H9 (cell line): ENCODE results near the gene FAAH. TPM values are rescaled to one million over a fixed set of nuclear protein-coding genes. Genes with fewer than 3 reads are reported as not detected.
A peak's percentile ranks its signal among the peaks of the same experiment; 100 is the strongest.

ENCODE experiments used
- DNase-seq: peaks from one replicate; pipeline ENCODE4 v3.0.0-alpha.2; 2017
- H2AFZ ChIP-seq: one replicate; pipeline ENCODE4 v1.6.1; 2013; ENCODE audit warnings: mild to moderate bottlenecking, low read length, control low read depth, moderate library complexity
- H2AK5ac ChIP-seq: 2 replicates; pipeline ENCODE4 v1.6.1; 2013; ENCODE audit warnings: low read length, control low read depth, mixed read lengths; ENCODE audit not compliant: insufficient read length
- H2BK120ac ChIP-seq: one replicate; pipeline ENCODE4 v1.6.1; 2013; ENCODE audit warnings: low read depth, mild to moderate bottlenecking, low read length, control low read depth, inconsistent platforms; ENCODE audit not compliant: poor library complexity, severe bottlenecking
- H2BK12ac ChIP-seq: 2 replicates; pipeline ENCODE4 v1.6.1; 2013; ENCODE audit warnings: low read length, control low read depth, mixed read lengths, low read depth; ENCODE audit not compliant: insufficient read length
- H2BK15ac ChIP-seq: 2 replicates; pipeline ENCODE4 v1.6.1; 2013; ENCODE audit warnings: low read depth, low read length, control low read depth
- H2BK20ac ChIP-seq: one replicate; pipeline ENCODE4 v1.6.1; 2013; ENCODE audit warnings: low read depth, mild to moderate bottlenecking, low read length, control low read depth, inconsistent platforms; ENCODE audit not compliant: poor library complexity, severe bottlenecking
- H2BK5ac ChIP-seq: 2 replicates; pipeline ENCODE4 v1.6.1; 2013; ENCODE audit warnings: low read length, control low read depth, mixed read lengths; ENCODE audit not compliant: insufficient read length
- H3K14ac ChIP-seq: 2 replicates; pipeline ENCODE4 v1.6.1; 2013; ENCODE audit warnings: low read length, control low read depth; ENCODE audit not compliant: insufficient read depth
- H3K18ac ChIP-seq: 2 replicates; pipeline ENCODE4 v1.6.1; 2013; ENCODE audit warnings: low read depth, mild to moderate bottlenecking, mixed read lengths, low read length, control low read depth; ENCODE audit not compliant: insufficient read length
- H3K23ac ChIP-seq: 2 replicates; pipeline ENCODE4 v1.6.1; 2013; ENCODE audit warnings: low read length, control low read depth, mixed read lengths, low read depth; ENCODE audit not compliant: insufficient read length
- H3K23me2 ChIP-seq: 2 replicates; pipeline ENCODE4 v1.6.1; 2013; ENCODE audit warnings: low read depth, mild to moderate bottlenecking, mixed read lengths, low read length, control low read depth; ENCODE audit not compliant: insufficient read length, poor library complexity, severe bottlenecking
- H3K27ac ChIP-seq: 2 replicates; pipeline ENCODE4 v1.5.1; 2013; ENCODE audit warnings: low read length, control low read depth, mixed read lengths, low read depth; ENCODE audit not compliant: insufficient read length
- H3K27me3 ChIP-seq: 2 replicates; pipeline ENCODE4 v1.6.1; 2013; ENCODE audit warnings: low read length, control low read depth, inconsistent platforms; ENCODE audit not compliant: insufficient read depth
- H3K4ac ChIP-seq: 2 replicates; pipeline ENCODE4 v1.6.1; 2013; ENCODE audit warnings: low read depth, mild to moderate bottlenecking, control low read depth, inconsistent platforms, low read length, moderate library complexity
- H3K4me1 ChIP-seq: 2 replicates; pipeline ENCODE4 v1.6.1; 2013; ENCODE audit warnings: low read length, control low read depth, inconsistent platforms; ENCODE audit not compliant: insufficient read depth
- H3K4me2 ChIP-seq: 2 replicates; pipeline ENCODE4 v1.6.1; 2013; ENCODE audit warnings: low read length, control low read depth, mixed read lengths; ENCODE audit not compliant: insufficient read length, insufficient read depth
- H3K56ac ChIP-seq: 2 replicates; pipeline ENCODE4 v1.6.1; 2013; ENCODE audit warnings: low read depth, mild to moderate bottlenecking, mixed read lengths, low read length, control low read depth; ENCODE audit not compliant: insufficient read length
- H3K79me1 ChIP-seq: 2 replicates; pipeline ENCODE4 v1.6.1; 2013; ENCODE audit warnings: low read depth, mild to moderate bottlenecking, moderate library complexity, low read length, control low read depth, inconsistent platforms; ENCODE audit not compliant: insufficient read depth, poor library complexity, severe bottlenecking
- H3K79me2 ChIP-seq: 2 replicates; pipeline ENCODE4 v1.6.1; 2013; ENCODE audit warnings: low read length, control low read depth, inconsistent platforms; ENCODE audit not compliant: insufficient read depth
- H3K9ac ChIP-seq: 2 replicates; pipeline ENCODE4 v1.6.1; 2013; ENCODE audit warnings: low read length, control low read depth, mixed read lengths; ENCODE audit not compliant: insufficient read length; ENCODE audit errors: extremely low read depth
- H3K9me3 ChIP-seq: one replicate; pipeline ENCODE4 v1.6.1; 2013; ENCODE audit warnings: low read depth, low read length, inconsistent platforms; ENCODE audit not compliant: control insufficient read depth
- H3T11ph ChIP-seq: one replicate; pipeline ENCODE4 v1.6.1; 2013; ENCODE audit warnings: mild to moderate bottlenecking, low read length, control low read depth, inconsistent platforms
- H4K20me1 ChIP-seq: one replicate; pipeline ENCODE4 v1.6.1; 2013; ENCODE audit not compliant: control insufficient read depth, insufficient read length, insufficient read depth
- H4K5ac ChIP-seq: 2 replicates; pipeline ENCODE4 v1.6.1; 2013; ENCODE audit warnings: low read depth, mild to moderate bottlenecking, mixed read lengths, low read length, control low read depth; ENCODE audit not compliant: insufficient read length
- H4K8ac ChIP-seq: replicated peaks from 2 replicates; pipeline ENCODE4 v1.6.1; 2013; ENCODE audit warnings: low read length, control low read depth, mixed read lengths, low read depth; ENCODE audit not compliant: insufficient read length
- H4K91ac ChIP-seq: 2 replicates; pipeline ENCODE4 v1.6.1; 2013; ENCODE audit warnings: low read depth, mild to moderate bottlenecking, moderate library complexity, mixed read lengths, low read length, control low read depth; ENCODE audit not compliant: insufficient read length
- H3K27ac Mint-ChIP-seq, 3 experiments: 2 replicates in 2 of 3; 3 replicates in 1 of 3; pipeline ENCODE4 v1.8.0; 2020 to 2021; ENCODE audit warnings: mixed read lengths in 3 of 3, mild to moderate bottlenecking in 1 of 3, moderate library complexity in 1 of 3
- H3K27me3 Mint-ChIP-seq: 2 replicates; pipeline ENCODE4 v1.8.0; 2021; ENCODE audit warnings: low read depth, mild to moderate bottlenecking, moderate library complexity, mixed read lengths
- H3K36me3 Mint-ChIP-seq, 3 experiments: 2 replicates in 2 of 3; 3 replicates in 1 of 3; pipeline ENCODE4 v1.8.0; 2020 to 2021; ENCODE audit warnings: low read depth in 3 of 3, mixed read lengths in 3 of 3; ENCODE audit not compliant: insufficient read depth in 1 of 3
- H3K4me1 Mint-ChIP-seq, 2 experiments: 2 replicates each; pipeline ENCODE4 v1.8.0; 2020; ENCODE audit warnings: mixed read lengths in 2 of 2
- H3K4me3 Mint-ChIP-seq, 2 experiments: 2 replicates in 1 of 2; 3 replicates in 1 of 2; pipeline ENCODE4 v1.8.0; 2020 to 2021; ENCODE audit warnings: mild to moderate bottlenecking in 2 of 2, mixed read lengths in 2 of 2, moderate library complexity in 1 of 2
- H3K9me3 Mint-ChIP-seq, 2 experiments: 2 replicates in 1 of 2; 3 replicates in 1 of 2; pipeline ENCODE4 v1.8.0; 2020; ENCODE audit warnings: mild to moderate bottlenecking in 2 of 2, mixed read lengths in 2 of 2, moderate library complexity in 1 of 2
- CTCF ChIP-seq: fragments of 200-600 bp; sonication (generic); conservative IDR thresholded peaks from 3 replicates; pipeline ENCODE4 v1.8.0; 2021; ENCODE audit warnings: antibody characterized with exemption, mild to moderate bottlenecking
- WGBS: extraction: QIAGEN DNeasy Blood & Tissue Kit; methylation state at CpG from one replicate; pipeline ENCODE4 v1.1.7; 2013; ENCODE audit warnings: missing lambda C conversion rate, low lambda C conversion rate, mixed read lengths; ENCODE audit not compliant: insufficient read length; ENCODE audit errors: extremely low coverage; 5-methylcytosine and 5-hydroxymethylcytosine counted together
- total RNA-seq: library from RNA; stranded (reverse); gene quantifications from 2 replicates; pipeline ENCODE4 v1.2.1, GENCODE V29; 2021

The FAAH gene
- total RNA-seq, 1 experiment from 2014 or later, result 18.9 TPM

DNA sequence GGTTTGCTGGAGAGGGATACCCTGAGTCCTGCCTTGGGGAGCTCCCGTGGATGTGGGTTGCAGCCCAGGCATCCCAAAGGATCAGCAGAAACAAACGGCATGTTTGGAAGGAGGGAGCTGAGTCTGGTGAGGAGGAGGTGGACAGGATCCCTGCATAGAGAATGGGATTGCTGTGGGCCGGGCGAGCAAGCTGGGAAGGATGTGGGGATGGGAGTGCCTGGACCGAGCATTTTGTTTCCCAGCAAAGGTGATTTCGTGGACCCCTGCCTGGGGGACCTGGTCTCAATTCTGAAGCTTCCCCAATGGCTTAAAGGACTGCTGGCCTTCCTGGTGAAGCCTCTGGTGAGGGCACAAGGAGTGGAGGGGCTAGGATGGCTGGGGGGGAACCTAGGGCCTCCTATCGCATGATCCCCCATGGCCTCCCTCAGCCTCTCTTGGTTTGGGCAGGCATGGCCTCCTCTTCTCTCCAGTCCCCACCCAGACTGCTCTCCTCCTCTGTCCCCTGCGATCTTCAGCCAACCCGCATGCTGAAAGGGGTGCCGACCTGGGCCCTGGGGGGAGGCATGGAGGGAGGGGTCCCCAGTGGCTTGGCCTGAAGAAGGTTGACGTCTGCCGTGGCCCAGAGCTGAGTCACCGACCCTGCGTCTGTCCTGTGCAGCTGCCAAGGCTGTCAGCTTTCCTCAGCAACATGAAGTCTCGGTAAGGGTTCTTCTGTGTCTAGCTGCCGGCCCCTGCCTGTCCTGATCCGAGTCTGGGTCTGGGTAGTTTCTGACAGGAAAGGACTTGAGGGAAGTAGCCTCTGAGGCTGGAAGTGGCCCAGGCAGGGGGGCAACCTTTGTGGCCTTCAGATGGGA, 16.3 kb downstream of the FAAH start:
- no peak for DNase-seq
- H3K27ac ChIP-seq, result no peak overlapping the region
- H3K27me3 ChIP-seq, result no peaks in the 10 kb centered on the region
- no peak overlapping the region for H3K56ac ChIP-seq
- H3K9ac ChIP-seq, result no peak overlapping the region
- no peak overlapping the region for H4K91ac ChIP-seq
- no peak overlapping the region for H3K14ac ChIP-seq
- WGBS, result no CpG with 5 or more reads among the region's 17 CpGs
- no peak overlapping the region for H2BK5ac ChIP-seq
- no peak overlapping the region for H4K8ac ChIP-seq
- H3K4ac ChIP-seq, result no peak overlapping the region
- no peak overlapping the region for H3K18ac ChIP-seq
- H3K79me1 ChIP-seq, result no peaks in the 10 kb centered on the region
- TF ChIP-seq CTCF, result no peak
- no peaks in the 10 kb centered on the region for H3K23me2 ChIP-seq
- no peaks in the 10 kb centered on the region for H3K79me2 ChIP-seq
- H2BK15ac ChIP-seq, result no peak overlapping the region
- H3K4me3 Mint-ChIP-seq, result no peak overlapping the region
- H4K20me1 ChIP-seq, result no peaks in the 10 kb centered on the region
- H3K4me2 ChIP-seq, result no peak overlapping the region
- no peak overlapping the region for H4K5ac ChIP-seq
- no peak overlapping the region for H2BK12ac ChIP-seq
- no peak overlapping the region for H2AFZ ChIP-seq
- H3K27me3 Mint-ChIP-seq, result peaks cover 2% of the 10 kb centered on the region; the same call in 1 of the 2 replicates
- H2BK20ac ChIP-seq, result no peak overlapping the region
- peaks cover 11 to 23% of the 10 kb centered on the region in 2 experiments for H3K4me1 Mint-ChIP-seq
- no peaks in the 10 kb centered on the region for H3K9me3 ChIP-seq
- H2AK5ac ChIP-seq, result no peak overlapping the region
- H3K23ac ChIP-seq, result no peak overlapping the region
- H3K4me1 ChIP-seq, result no peaks in the 10 kb centered on the region; the same call in 1 of the 2 replicates
- no peaks in the 10 kb centered on the region for H3K9me3 Mint-ChIP-seq
- H3K36me3 Mint-ChIP-seq, result peaks cover 2 to 19% (median 16%) of the 10 kb centered on the region in 3 experiments; a peak in 6 of 7 replicates
- H3K27ac Mint-ChIP-seq, result peak overlapping the region in 1 of 3 experiments; percentile 29; a peak in 3 of 7 replicates
- H2BK120ac ChIP-seq, result no peak overlapping the region
- no peak overlapping the region for H3T11ph ChIP-seq
